EH (cell line): ENCODE data around the gene P2RY2.

Source experiments
- DNase-seq: peaks from one replicate; pipeline ENCODE4 v3.0.0-alpha.2; 2015; ENCODE audit warnings: low read depth

The P2RY2 gene

DNA sequence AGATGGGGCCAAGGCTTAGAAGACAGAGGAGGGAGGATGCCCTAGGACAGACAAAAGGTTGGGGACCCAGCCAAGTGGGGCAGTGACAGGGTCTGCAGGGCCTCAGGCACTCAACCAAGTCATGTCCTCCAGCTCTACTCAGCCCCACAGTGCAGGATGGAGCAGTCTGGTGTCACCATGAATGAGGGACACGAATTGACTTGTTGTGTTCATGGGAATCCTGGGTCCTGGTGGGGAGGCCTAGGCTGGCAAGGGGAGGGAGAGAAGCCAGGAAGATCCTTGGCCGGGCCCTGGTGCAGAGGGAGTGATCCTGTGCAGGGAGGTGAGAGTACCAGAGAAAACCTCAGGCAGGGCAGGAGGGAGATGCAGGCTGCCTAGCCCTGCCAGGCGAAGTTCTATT, 66.0 kb downstream of the P2RY2 start:
- no peak for DNase-seq

DNA sequence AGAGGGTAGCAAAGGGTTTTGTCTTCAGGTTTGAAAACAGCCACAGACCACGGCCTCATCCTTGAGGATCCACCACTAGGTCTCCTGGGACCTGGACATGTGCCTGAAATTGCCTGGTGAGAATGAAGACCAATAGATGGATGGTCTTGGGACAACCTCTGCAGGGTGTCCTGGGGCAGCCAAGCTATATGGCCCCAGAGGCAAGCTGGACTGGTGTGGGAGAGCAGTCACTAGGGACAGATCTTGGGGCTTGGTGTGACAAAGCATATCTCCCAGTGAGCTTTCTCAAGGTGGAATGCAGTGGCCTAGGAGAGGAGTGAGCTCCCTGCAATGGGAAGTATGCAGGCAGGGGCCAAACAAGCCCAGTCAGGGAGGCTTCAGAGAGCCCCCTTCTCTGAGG, 67.6 kb downstream of the P2RY2 start:
- DNase-seq = no peak
